SK-N-SH treated with all-trans-retinoic acid at 6 μM for 48 hours (cell line): ENCODE measurements around the gene JMJD8.

Source experiments
- ARNTL ChIP-seq: fragments of 450-650 bp; formaldehyde crosslinking; IDR thresholded peaks from 2 replicates; pipeline ENCODE4 v1.5.0; 2020; ENCODE audit warnings: low read depth, mild to moderate bottlenecking, moderate library complexity, borderline replicate concordance
- OSR1 ChIP-seq: fragments of 250-450 bp; sonication (Bioruptor Pico); IDR thresholded peaks from 2 replicates; pipeline ENCODE4 v1.8.0; 2022; ENCODE audit warnings: moderate library complexity, mild to moderate bottlenecking, inconsistent platforms
- SNAI2 ChIP-seq: fragments of 250-450 bp; sonication (Bioruptor Pico); IDR thresholded peaks from 2 replicates; pipeline ENCODE4 v1.5.0; 2020; ENCODE audit warnings: mild to moderate bottlenecking, moderate library complexity
- TF ChIP-seq, protein P1 (sequence below): fragments of 250-450 bp; sonication (Bioruptor Pico); IDR thresholded peaks from 2 replicates; pipeline ENCODE4 v1.5.1; 2020; ENCODE audit warnings: low read depth, mild to moderate bottlenecking, moderate library complexity

GRCh38 chr16:704552-705380, 20.6 kb upstream of the JMJD8 start:
- TF ChIP-seq OSR1 (CRISPR knock-in tag) = no peak
- TF ChIP-seq ARNTL (CRISPR knock-in tag) = no peak
- no peak for TF ChIP-seq SNAI2
- TF ChIP-seq, protein P1, sequence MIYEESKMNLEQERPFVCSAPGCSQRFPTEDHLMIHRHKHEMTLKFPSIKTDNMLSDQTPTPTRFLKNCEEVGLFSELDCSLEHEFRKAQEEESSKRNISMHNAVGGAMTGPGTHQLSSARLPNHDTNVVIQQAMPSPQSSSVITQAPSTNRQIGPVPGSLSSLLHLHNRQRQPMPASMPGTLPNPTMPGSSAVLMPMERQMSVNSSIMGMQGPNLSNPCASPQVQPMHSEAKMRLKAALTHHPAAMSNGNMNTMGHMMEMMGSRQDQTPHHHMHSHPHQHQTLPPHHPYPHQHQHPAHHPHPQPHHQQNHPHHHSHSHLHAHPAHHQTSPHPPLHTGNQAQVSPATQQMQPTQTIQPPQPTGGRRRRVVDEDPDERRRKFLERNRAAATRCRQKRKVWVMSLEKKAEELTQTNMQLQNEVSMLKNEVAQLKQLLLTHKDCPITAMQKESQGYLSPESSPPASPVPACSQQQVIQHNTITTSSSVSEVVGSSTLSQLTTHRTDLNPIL (CRISPR knock-in tag) = no peak
